HT-29 (cell line): ENCODE measurements around the gene FAM193B. TPM values are rescaled to one million over a fixed set of nuclear protein-coding genes. Genes with fewer than 3 reads are reported as not detected.

Experiments
- DNase-seq: peaks from one replicate; pipeline ENCODE4 v3.0.0-alpha.2; 2015; ENCODE audit warnings: low spot score
- total RNA-seq: library from RNA; depleted of rRNA; stranded (reverse); fragments of >200 nt; shearing (Covaris generic); gene quantifications from 2 replicates; pipeline ENCODE4 v1.2.3, GENCODE V29; 2014

The FAM193B gene
- total RNA-seq, 1 experiment from 2014 or later = 61.4 TPM

DNA sequence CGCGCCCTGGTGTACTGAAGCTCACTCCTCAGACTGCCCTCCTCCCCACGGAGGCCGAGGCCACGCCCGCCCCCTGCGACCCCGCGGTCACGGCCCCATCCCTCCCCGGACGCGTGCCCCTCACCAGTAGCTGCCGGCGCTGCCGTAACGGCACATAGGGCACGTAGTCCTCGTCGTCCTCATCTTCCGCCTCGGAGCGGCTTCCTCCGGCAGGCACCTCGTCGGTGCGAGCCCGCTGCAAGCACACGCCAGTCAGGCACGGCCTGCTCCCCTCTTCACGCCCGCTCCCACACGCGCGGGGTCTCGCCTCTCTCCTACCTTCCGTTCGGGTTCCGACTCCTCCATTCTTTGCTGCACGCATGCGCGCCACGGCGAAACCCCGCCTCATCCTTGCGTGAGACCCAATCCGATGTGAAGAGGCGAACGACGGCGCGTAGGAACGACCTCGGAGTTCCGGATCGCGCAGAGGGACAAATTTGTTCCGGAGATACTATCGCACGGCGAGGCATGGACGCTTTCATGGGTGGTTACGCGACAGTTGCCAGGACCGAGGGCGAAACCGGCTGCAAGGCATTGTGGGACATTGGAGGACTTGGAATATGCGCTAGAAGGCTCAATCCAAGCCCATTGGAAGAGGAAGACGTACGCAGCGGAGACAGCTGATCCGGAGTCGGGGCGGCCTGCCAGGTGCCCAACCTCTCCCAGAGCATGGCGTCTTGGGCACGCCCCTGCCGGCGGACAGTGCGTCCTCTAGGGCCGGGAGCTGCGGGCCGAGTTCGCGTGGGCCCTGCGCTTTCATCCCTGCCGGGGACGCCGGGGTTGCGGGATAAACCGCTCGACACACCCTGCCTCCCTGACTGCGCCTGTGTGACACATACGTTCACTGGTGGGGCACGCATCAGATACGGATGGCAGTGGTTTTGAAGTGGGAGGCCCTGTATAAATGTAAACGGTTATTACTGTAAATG is 37.5 kb downstream of the FAM193B start, which contains the start of gene DDX41:
Gene DDX41 (minus strand): TSS at position 361 of the 968 bp plus-strand sequence. CDS start 16 bp downstream, at position 345.
- peak; percentile 98 for DNase-seq

DNA sequence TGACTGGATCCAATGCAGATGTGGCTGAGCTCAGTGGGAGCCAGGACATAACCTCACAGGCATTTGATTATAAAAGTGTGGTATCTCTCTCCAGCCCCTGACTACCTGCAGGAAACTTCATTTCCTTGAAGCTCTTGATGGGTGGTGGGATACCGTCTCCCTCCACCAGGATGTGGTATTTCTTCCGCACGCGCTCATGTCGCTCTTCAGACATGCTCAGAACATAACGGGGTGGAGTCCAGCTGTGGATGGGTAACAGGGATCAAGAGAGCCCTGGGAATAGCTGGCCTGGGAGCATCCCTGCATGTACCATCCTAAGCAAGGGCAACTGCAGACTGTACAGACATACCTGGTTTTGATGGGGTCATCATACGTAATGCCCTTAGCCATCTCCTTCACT is 38.8 kb downstream of the FAM193B start:
- DNase-seq = no peak

DNA sequence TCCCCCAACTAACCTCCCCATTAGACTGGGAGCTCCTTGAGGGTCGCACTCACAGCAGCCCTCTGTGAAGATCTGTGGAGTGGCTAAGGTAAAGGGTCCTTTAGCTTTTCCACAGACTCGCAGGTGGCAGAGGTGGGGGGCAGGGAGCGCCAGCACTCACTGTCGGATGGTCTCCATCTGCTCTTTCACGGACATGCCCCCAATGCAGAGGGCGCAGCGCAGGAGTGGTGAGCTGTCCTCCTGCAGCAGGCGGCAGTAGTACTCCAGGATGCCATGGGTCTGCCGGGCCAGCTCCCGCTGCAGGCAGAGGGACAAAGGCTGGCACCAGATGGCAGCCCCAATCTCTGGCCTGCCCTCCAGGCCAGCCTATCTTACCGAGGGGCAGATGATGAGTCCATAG is 39.8 kb downstream of the FAM193B start:
- DNase-seq = no peak

DNA sequence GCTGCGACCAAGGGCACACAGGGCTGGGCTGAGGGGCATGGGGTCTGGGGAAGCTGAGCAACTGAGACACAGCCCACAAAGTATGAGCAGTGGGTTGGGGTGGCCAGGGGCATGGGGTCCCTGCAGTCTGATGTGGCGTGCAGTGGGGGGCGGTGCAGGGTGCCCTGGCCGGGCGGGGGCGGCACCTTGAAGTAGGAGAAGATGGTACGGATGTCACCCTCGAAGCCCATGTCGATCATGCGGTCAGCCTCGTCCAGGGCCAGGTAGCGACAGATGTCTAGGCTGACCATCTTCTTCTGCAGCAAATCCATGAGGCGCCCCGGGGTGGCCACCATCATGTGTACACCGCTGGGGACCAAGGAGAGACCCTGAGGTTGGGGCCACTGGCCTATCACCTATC is 40.9 kb downstream of the FAM193B start:
- DNase-seq = no peak

DNA sequence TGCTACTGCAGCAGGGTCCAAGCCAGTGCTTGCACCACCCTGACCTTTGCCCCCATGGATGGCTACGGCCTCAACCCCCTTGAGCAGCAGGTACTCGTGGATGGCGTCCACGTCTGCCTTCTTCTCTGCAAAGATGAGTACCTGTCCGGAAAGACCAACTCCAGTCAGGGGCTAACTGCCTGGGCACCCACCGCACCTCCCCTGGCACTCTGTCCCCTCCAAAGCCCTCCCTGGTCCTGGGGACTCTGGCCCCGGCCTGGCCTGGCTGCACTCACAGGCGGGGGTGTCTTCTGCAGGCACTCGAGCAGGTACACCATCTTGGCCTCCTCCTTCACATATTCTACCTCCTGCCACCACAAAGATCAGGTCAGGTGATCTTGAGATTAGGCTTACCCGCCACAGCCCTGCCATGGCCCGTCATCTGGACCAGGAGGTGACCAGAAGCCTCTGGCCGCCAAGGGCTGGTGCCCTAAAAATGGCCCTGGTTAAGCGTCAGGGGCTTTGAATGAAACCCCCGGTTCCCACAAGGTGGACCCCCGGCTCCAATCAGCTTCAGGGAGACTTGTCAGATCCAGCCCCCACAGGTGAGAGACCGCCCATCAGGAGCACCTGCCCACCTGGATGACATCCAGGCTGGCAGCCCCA is 41.5 kb downstream of the FAM193B start:
- DNase-seq = no peak

DNA sequence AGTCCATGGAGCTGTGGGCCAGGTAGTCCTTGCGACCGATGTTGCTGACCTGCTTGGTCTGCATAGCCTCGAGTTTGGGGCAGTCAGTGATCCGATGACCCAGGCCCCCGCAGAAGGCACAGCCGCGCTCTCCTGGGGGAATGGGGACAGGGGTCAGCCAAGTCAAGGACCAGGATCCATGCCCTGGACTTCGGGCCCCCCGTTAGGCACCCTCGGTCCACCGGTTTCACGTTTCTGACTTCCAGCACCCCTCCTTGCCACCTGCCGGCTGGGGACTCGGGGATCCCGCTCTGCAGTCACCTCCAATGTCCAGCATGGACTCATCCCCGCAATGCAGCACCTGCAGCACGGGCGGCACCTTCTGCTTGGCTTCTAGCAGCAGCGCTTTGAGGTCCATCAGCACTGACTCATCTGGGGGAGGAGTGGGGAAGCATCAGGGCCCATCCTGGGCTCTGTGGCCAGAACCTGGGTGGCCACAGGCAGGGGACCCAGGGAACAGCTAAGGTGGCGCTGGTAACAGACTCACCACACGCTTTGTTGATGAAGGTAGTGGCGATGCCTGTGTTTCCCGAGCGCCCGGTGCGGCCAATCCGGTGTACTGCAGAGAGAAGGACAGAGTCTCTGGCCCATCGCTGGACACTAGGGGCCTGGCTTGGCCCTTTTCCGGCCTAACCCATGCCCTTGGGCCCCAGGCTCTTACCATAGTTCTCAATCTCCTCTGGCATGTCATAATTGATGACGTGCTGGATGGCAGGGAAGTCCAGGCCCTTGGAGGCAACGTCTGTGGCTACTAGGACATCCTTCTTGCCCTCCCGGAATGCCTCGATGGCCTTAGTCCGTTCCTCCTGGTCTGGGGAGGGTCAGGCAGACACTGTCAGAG is 42.3 kb downstream of the FAM193B start:
- no peak for DNase-seq

DNA sequence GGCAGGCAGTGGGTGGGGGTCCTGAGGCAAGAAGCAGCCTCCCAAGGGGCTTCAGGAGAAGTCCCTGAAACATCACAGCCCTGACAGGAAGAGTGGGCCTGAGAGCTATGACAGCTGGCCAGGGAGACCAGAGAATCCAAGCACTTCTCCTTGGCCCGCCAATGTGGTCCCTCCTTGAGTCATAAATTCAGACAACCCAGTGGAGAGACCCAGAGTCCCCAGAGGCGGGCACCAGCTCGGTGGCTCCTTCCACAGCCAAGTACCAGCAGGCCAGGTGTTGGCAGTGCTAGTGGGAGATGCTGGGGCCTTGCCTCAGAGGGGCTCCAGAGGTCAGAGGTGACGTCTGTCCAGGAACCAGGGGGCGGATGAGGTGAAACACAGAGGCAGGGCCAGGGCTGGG is 43.2 kb downstream of the FAM193B start:
- no peak for DNase-seq

DNA sequence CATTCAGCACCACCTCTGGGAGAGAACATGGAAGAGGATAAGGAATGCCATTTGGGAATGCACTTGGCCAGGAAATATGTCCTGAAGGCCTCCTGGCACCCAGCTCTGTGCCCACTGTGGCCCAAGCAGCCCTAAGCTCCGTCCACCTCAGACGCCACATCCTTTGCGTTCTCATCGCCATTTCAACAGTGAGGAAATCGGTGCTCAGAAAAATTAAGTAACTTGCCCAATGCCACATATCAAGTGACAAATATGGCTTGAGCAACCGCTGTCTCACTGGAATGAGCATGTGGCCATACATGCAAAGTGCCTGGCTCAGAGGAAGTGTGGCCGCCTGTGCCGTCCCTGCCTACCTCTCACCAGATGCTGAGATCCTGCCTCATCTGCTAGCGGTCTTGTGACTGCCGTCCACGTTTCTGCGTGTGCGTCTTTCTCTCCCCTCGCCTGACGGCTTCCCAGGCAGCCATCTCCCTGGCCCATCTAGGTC is 43.8 kb downstream of the FAM193B start:
- no peak for DNase-seq

DNA sequence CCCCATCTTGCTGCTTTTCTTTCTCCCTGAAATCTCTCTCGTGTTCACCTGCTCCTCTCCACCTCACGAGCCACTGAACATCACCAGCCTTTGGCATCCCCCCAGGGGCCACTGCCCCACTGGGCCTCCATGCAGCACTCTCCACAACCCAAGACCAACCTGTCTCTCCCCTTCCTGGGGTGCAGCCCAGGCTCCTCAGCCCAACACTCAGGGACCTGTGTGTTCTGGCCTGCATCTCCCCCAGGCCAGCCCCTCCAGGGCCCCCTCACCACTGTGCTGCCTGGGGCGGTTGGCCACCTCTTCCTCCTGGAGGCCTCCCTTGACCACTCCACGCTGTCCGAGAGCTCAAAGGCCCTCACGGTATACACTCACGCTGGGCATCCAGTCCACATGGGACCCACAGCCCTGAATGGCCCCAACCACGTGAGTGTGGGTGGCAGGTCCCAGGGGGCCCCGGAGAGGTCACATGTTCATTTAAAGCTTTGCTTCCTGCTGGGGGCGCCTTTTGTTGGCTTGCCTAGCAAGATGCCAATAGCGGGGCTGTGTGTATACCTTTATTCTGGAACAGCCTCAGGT is 44.3 kb downstream of the FAM193B start:
- DNase-seq = no peak

DNA sequence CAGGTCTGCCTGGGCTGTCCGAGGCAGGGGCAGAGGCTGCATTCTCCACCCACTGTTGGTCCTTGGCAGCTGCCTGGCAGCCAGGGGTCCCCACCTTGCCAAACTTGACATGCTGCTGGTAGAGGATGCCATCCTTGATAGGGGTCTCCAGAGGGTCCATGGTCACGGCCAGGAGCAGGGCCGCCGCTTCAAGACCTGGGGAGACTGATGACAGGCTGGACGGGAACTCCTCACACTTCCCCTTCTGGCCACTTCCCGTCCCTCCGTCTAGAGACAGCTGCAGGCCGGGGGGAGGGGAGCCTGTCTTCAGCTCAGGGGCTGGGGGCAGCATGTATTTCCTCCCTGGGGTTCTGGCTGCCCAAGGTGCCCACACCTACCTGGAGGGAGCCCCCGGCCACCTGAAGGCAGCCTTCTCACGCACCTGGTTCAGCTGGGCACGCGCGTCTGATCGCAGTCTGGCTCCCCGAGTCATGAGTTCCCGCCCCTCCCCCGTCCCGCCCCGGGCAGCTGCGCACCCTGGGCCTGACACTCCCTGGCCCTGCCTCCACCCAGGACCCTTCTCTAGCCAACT is 44.9 kb downstream of the FAM193B start, which contains the start of gene DOK3:
Gene DOK3 (minus strand): TSS at position 446 of the 571 bp plus-strand sequence. CDS start 286 bp downstream, at position 160.
- no peak for DNase-seq

DNA sequence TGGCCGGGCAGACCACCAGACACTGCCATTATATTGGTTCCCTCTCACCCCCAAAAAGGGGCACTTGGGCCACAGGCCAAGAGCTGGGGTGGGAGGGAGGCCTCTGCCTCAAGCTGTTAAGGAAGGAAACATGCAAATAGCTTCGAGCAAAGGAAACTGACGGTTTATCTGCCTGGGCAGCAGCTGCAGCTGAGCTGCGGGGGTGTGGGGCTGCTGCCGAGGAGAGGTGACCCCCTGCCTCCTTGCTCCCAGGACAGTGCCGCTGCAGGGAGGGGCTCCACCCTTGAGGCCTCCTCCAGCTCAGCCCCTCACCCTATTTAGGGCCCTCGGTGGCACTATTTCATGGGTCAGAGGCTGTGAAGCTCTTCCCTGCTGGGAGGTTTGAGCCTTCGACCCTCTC is 45.5 kb downstream of the FAM193B start:
- DNase-seq = no peak

DNA sequence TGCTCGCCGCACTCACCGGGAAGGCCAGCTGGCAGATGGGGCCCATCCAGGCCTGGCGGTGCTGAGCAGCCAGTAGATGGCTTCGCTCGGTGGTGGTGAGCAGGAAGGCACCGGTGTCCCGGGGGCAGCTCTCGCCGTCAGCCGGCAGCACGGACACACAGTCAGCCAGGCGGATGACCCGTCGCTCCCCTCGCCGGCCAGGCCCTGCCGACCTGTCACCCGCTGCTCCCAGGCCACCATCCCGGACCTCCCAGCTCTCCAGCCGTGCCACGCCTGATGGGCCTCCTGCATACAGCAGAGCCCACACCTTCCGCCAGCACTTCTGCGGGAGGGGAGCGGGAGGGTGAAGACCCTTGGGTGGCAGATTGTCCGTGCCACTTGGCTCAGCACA is 46.1 kb downstream of the FAM193B start:
- DNase-seq = no peak

DNA sequence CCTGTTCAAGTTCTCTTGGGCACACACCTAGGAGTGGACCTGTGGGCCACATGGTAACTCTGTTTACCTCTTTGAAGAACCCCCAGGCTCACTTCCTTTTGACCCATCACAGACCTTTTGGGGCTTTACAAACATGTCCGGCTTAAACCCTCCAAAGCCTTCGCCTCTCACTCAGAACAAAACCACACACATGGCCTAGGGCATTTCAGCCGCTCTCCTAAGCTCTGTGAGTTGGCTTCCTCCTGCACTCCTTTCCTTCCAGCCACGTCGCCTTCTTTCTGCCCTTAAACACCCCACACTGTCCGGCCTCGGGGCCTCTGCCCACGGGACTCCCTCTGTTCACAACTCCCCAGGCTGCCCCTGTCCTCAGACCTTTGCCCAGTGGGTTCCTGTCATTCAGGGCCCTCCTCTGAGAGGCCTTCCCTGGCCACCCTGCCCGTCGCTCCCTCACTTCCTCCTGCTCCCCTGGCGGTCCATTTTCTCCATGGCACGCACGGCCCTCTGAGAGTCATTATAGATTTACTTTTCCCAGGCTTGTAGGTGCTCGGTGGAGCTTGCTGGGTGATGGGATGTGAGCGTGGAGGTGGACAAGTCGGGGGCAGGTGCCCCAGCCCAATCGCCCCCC is 46.7 kb downstream of the FAM193B start:
- DNase-seq = no peak

DNA sequence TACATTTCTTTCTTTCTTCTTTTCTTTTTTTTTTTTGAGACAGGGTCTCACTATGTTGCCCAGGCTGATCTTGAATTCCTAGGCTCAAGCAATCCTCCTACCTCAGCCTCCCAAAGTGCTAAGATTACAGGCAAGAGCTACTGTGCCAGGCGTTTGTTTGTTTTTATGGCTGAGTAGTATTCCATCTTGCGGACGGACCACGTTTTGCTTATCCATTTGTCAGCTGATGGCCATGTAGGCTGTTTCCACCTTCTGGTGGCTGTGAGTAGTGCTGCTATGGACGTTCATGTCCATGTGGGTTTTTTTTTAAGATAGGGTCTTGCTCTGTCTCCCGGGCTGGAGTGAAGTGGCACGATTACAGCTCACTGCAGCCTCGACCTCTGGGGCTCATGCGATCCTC is 47.2 kb downstream of the FAM193B start:
- DNase-seq = peak; percentile 29

DNA sequence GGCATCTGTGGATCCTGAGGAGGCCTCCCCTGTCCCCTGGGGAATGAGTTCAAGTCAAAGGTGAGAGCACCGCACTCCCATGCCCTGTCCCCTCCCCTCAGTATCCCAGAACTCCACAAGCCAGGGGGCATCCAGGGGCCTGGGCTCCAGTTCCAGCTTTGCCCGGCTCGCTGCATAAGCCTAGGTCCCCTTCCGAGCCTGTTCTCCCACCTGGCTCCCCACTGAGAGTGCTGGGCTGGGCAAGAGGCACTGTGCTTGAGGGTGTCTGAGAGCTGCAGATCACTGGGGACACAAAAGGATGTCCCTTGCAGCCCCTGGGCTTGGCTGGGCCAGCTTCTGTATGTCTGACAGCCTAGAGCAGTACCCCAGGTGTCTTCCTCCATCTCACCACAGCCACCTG is 49.3 kb downstream of the FAM193B start:
- DNase-seq = no peak

DNA sequence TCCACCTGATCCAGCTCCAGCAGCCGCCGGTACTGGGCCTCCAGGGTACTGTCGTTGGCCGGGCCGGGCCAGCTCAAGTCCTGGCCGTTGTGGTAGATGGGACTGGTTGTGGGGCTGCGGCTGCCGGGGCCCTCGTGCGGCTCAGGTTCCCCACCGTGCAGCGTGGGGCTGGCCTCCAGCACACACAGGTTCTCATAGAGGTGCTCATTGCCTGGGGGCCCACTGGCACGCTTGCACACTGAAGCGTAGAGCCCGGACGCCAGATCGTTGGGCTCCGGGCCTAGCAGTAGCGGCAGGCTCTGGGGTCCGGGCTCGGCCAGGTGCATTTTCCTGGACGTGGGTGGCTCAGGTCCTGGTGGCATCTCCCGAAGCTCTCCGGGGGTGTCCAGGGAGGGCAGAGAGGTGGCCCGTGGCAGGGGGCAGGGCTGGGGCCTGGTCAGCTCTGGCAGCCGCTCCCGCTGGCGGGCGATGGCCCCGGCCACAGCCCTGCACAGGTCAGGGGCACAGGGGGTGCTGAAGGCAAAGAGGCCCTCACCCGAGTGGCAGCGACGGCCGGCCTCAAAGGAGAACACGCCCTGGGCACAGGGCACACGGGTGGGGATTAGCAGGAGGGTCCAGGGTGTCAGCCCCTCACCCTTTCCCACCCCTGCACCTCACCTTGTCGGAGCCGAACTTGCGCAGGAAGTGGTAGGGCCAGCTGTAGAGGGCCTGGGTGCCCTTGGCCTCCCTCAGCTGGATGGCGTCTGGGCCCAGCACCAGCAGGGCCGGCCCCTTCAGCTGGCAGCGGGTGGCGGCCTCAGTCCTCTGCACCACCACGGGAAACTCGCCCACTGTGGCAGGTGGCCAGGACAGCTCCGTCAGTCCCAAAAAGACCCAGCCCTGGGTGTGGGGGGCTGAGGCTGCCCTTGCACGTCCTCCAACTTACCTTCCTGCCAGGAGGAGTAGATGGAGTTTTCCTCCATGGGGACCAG is 50.0 kb downstream of the FAM193B start:
- DNase-seq = no peak

DNA sequence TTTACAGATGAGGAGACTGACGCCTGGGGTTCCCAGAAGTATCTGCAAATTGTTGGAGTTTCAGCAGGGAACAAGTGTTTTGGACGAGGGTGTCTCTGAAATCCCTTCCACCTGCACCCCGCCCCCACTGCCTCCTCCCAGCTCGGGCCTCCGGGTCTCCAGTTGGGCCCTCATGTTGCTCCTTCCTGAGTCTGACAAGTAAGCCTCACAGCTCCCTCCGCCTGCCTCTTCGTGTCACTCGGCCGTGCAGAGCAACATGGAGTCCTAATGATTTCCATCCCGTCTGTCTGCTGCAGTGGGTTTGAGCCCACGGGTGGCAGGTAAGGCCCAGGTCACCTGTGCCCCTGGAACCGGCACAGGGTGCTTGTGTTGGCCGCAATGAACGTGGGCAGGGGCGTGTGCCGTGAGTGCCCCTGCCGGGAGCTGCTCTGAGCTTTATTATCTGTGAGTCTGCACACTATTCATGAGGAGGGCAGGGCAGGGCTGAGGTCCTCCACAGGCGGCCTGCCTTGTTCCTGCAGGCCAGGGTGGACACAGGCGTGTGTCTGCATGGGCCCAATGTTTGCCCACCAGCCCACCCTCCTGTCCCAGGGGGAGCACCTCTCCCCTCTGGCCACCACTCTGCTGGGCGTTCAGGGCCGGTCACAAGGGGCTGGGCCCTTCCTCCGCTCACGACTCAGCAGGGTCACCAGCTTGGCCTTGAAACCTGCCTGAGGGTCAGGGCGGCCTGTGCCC is 50.8 kb downstream of the FAM193B start:
- no peak for DNase-seq

DNA sequence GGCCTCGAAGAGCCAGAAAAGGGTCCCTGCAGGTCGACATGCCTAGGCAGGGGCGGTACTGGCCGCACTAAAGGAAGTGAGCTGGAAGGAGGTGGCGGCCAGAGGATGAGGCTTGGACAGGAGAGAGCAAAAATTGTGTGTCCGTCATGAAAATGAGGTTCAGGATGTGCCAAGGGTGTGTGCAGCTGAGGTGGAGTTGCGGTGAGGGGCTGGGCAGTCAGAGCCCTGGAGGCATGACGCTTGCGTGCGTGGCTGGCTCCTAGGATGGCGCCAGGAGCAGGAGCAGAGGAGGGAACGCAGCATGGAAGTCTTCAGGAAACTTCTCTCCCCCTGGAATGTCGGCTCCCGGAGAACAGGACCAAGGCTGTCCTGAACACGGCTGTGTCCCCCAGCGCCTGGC is 51.5 kb downstream of the FAM193B start:
- no peak for DNase-seq
